HCT116 (cell line): ENCODE data around the gene TPD52L1. TPM values are rescaled to one million over a fixed set of nuclear protein-coding genes. Genes with fewer than 3 reads are reported as not detected.

Experiments
- ATAC-seq: fragments of 200-7000 bp; cut with Tn5 transposase; 2 replicates; pipeline ENCODE4 v1.9.1; 2020; ENCODE audit warnings: mild to moderate bottlenecking, moderate library complexity
- BruUV-seq: library from RNA; stranded (reverse); fragments of 400-500 nt; replicated peaks from 2 replicates; lab custom pipeline; 2021; lab: Mats Ljungman, UMichigan
- CTCF ChIA-PET: fragments of 300-600 bp; sonication (Branson Sonifier 250); formaldehyde crosslinking; loops from one replicate; lab custom pipeline; 2021; ENCODE audit warnings: antibody characterized with exemption; lab: Charles Lee
- POLR2A ChIA-PET: fragments of 300-600, 350-600 bp; sonication (Branson Sonifier 250); formaldehyde crosslinking; loops from one replicate; lab custom pipeline; 2021; ENCODE audit warnings: antibody characterized with exemption; lab: Charles Lee
- RAD21 ChIA-PET, 2 experiments: fragments of 300-600 bp; sonication (Branson Sonifier 250); formaldehyde crosslinking; loops; one replicate each; lab custom pipeline; 2023; ENCODE audit warnings: low total read pairs in 2 of 2; ENCODE audit not compliant: uncharacterized antibody in 2 of 2, unreplicated experiment in 2 of 2, low non-redundant PET in 1 of 2; lab: Charles Lee
- DNase-seq: peaks from one replicate; pipeline ENCODE4 v3.0.0-alpha.2; 2010; ENCODE audit warnings: low read depth, low spot score
- H2AFZ ChIP-seq: fragments of 200-600 bp; shearing (Covaris generic), sonication (generic); 2 replicates; pipeline ENCODE4 v1.6.1; 2017; ENCODE audit warnings: low read depth, mixed run types, mixed read lengths, antibody characterized with exemption, low read length; ENCODE audit not compliant: poor library complexity, severe bottlenecking
- H3K27ac ChIP-seq: 2 replicates; pipeline ENCODE4 v1.5.1; 2012; ENCODE audit warnings: low read depth, low read length
- H3K27me3 ChIP-seq: fragments of 200-600 bp; sonication (generic); 2 replicates; pipeline ENCODE4 v1.6.1; 2016; ENCODE audit warnings: mixed run types, low read length, mixed read lengths; ENCODE audit not compliant: insufficient read depth
- H3K36me3 ChIP-seq, 2 experiments: fragments of 200-500 bp in 1 of 2; fragments of 200-600 bp in 1 of 2; sonication (Bioruptor generic) in 1 of 2; sonication (generic) in 1 of 2; 2 replicates each; pipeline versions ENCODE4 v1.5.1 to v1.6.1; 2014 to 2016; ENCODE audit warnings: low read length in 2 of 2, inconsistent platforms in 1 of 2, mixed read lengths in 1 of 2, mixed run types in 1 of 2; ENCODE audit not compliant: insufficient read depth in 2 of 2, control insufficient read depth in 1 of 2
- H3K4me1 ChIP-seq, 2 experiments: fragments of 200-600 bp in 1 of 2; sonication (generic) in 1 of 2; 2 replicates each; pipeline versions ENCODE4 v1.5.1 to v1.6.1; 2012 to 2017; ENCODE audit warnings: low read length in 2 of 2, inconsistent platforms in 1 of 2, mild to moderate bottlenecking in 1 of 2, mixed read lengths in 1 of 2, mixed run types in 1 of 2, moderate library complexity in 1 of 2; ENCODE audit not compliant: insufficient read depth in 2 of 2, control insufficient read depth in 1 of 2
- H3K4me2 ChIP-seq: fragments of 200-600 bp; sonication (generic); 2 replicates; pipeline ENCODE4 v1.6.1; 2017; ENCODE audit warnings: mixed run types, low read length, mixed read lengths
- H3K4me3 ChIP-seq, 2 experiments: fragments of 200-600 bp in 1 of 2; sonication (generic) in 1 of 2; replicated peaks in 1 of 2; 2 replicates each; pipeline ENCODE4 v1.5.1; 2011 to 2016; ENCODE audit warnings: low read length in 2 of 2, control low read depth in 1 of 2, low read depth in 1 of 2, mild to moderate bottlenecking in 1 of 2, mixed read lengths in 1 of 2, mixed run types in 1 of 2
- H3K79me2 ChIP-seq: fragments of 200-600 bp; sonication (generic); 2 replicates; pipeline ENCODE4 v1.6.1; 2017; ENCODE audit warnings: mild to moderate bottlenecking, mixed run types, low read length, moderate library complexity, mixed read lengths; ENCODE audit not compliant: insufficient read depth
- H3K9ac ChIP-seq: fragments of 200-600 bp; sonication (generic); 2 replicates; pipeline ENCODE4 v1.6.1; 2016; ENCODE audit warnings: low read length, mixed read lengths
- H3K9me2 ChIP-seq: fragments of 200-600 bp; sonication (generic), shearing (Covaris generic); 2 replicates; pipeline ENCODE4 v1.6.1; 2017; ENCODE audit warnings: mixed run types, mild to moderate bottlenecking, moderate library complexity; ENCODE audit not compliant: insufficient read depth
- H3K9me3 ChIP-seq, 2 experiments: fragments of 200-500 bp in 1 of 2; fragments of 200-600 bp in 1 of 2; sonication (Bioruptor generic) in 1 of 2; sonication (generic) in 1 of 2; 2 replicates each; pipeline ENCODE4 v1.6.1; 2014 to 2017; ENCODE audit warnings: low read length in 2 of 2, mixed read lengths in 2 of 2, inconsistent platforms in 1 of 2, low read depth in 1 of 2, mild to moderate bottlenecking in 1 of 2, mixed run types in 1 of 2, moderate library complexity in 1 of 2; ENCODE audit not compliant: control insufficient read depth in 1 of 2, insufficient read depth in 1 of 2
- H4K20me1 ChIP-seq: fragments of 200-600 bp; sonication (generic), shearing (Covaris generic); 2 replicates; pipeline ENCODE4 v1.6.1; 2017; ENCODE audit warnings: mixed run types, mild to moderate bottlenecking, moderate library complexity; ENCODE audit not compliant: insufficient read depth
- CBX3 ChIP-seq: IDR thresholded peaks from 2 replicates; pipeline ENCODE4 v1.6.1; 2012; ENCODE audit warnings: low read depth
- CEBPB ChIP-seq: IDR thresholded peaks from 2 replicates; pipeline ENCODE4 v1.6.1; 2012; ENCODE audit warnings: low read depth
- EGR1 ChIP-seq: IDR thresholded peaks from 2 replicates; pipeline ENCODE4 v1.6.1; 2012; ENCODE audit warnings: low read depth
- ELF1 ChIP-seq: IDR thresholded peaks from 2 replicates; pipeline ENCODE4 v1.6.1; 2012; ENCODE audit warnings: low read depth, borderline replicate concordance
- EZH2phosphoT487 ChIP-seq: fragments of 200-600 bp; IDR thresholded peaks from 2 replicates; pipeline ENCODE4 v1.6.1; 2018; ENCODE audit warnings: antibody characterized with exemption, borderline replicate concordance
- FOSL1 ChIP-seq: IDR thresholded peaks from 2 replicates; pipeline ENCODE4 v1.6.1; 2012; ENCODE audit warnings: low read depth
- POLR2A ChIP-seq: IDR thresholded peaks from 2 replicates; pipeline ENCODE4 v1.7.0; 2011; ENCODE audit warnings: borderline replicate concordance; ENCODE audit not compliant: insufficient read depth, insufficient read length; ENCODE audit errors: extremely low read depth
- POLR2AphosphoS5 ChIP-seq: IDR thresholded peaks from 2 replicates; pipeline ENCODE4 v1.6.1; 2011; ENCODE audit warnings: mild to moderate bottlenecking, low read depth, low read length, moderate library complexity
- RAD21 ChIP-seq: IDR thresholded peaks from 2 replicates; pipeline ENCODE4 v1.6.1; 2012; ENCODE audit warnings: low read depth, mild to moderate bottlenecking
- SIN3A ChIP-seq: IDR thresholded peaks from 2 replicates; pipeline ENCODE4 v1.6.1; 2012; ENCODE audit warnings: low read depth
- SP1 ChIP-seq: IDR thresholded peaks from 2 replicates; pipeline ENCODE4 v1.6.1; 2012; ENCODE audit warnings: low read depth
- SRF ChIP-seq: IDR thresholded peaks from 2 replicates; pipeline ENCODE4 v1.6.1; 2012; ENCODE audit warnings: low read depth
- TCF7L2 ChIP-seq: IDR thresholded peaks from 2 replicates; pipeline ENCODE4 v1.7.0; 2011; ENCODE audit warnings: borderline replicate concordance, inconsistent platforms; ENCODE audit not compliant: insufficient read depth, insufficient read length; ENCODE audit errors: extremely low read depth
- YY1 ChIP-seq: IDR thresholded peaks from 2 replicates; pipeline ENCODE4 v1.6.1; 2011; ENCODE audit warnings: low read length, low read depth, moderate library complexity, mild to moderate bottlenecking; ENCODE audit not compliant: insufficient replicate concordance; ENCODE audit errors: extremely low read depth
- ZFX ChIP-seq: fragments of 450-650 bp; IDR thresholded peaks from 2 replicates; pipeline ENCODE4 v1.6.1; 2017
- ZNF274 ChIP-seq: fragments of 200-500 bp; sonication (Bioruptor generic); IDR thresholded peaks from 2 replicates; pipeline ENCODE4 v1.6.1; 2014; ENCODE audit warnings: mild to moderate bottlenecking, low read depth, low read length, inconsistent platforms
- intact Hi-C: fragments of 100-400 bp; cut with micrococcal nuclease; formaldehyde crosslinking; loops from 2 replicates; pipeline ENCODE4 v1.10.0; 2022
- total RNA-seq: library from RNA; stranded (reverse); gene quantifications from one replicate; pipeline ENCODE4 v1.2.1, GENCODE V29; 2021; ENCODE audit not compliant: unreplicated experiment
- TF ChIP-seq, protein P1 (sequence below): IDR thresholded peaks from 2 replicates; pipeline ENCODE4 v1.6.1; 2012
- TF ChIP-seq, protein P2 (sequence below): IDR thresholded peaks from 2 replicates; pipeline ENCODE4 v1.6.1; 2011; ENCODE audit warnings: mild to moderate bottlenecking, low read length, moderate library complexity; ENCODE audit not compliant: insufficient replicate concordance; ENCODE audit errors: extremely low read depth
- TF ChIP-seq, protein P3 (sequence below), 3 experiments: fragments of 200-600 bp in 1 of 3; sonication (generic) in 1 of 3; IDR thresholded peaks in 2 of 3; conservative IDR thresholded peaks in 1 of 3; 2 replicates each; pipeline ENCODE4 v1.5.1; 2012 to 2017; ENCODE audit warnings: low read depth in 2 of 3, low read length in 2 of 3, antibody characterized with exemption in 1 of 3, borderline replicate concordance in 1 of 3, control low read depth in 1 of 3, mild to moderate bottlenecking in 1 of 3, mixed read lengths in 1 of 3, mixed run types in 1 of 3, moderate library complexity in 1 of 3; ENCODE audit not compliant: insufficient read depth in 1 of 3
- TF ChIP-seq, protein P4 (sequence below): IDR thresholded peaks from 2 replicates; pipeline ENCODE4 v1.6.1; 2012; ENCODE audit warnings: low read depth

TPD52L1 gene
- total RNA-seq, 1 experiment from 2014 or later, result 64.1 TPM

DNA sequence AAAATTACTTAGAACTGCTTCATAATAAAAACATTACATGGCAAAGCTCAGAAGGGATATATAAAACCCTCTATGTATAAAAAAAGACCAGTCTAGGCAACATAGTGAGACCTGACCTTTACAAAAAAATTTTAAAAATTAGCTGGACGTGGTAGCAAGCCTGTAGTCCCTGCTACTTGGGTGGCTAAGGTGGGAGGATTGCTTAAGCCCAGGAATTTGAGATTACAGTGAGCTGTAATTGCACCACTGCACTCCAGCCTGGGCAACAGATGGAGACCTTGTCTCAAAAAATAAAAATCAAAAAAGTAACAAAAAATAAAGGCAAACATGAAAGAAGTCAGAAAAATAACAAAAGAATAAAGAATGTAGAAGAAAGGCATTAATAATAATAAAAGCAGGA lies 21.5 kb upstream of the TPD52L1 start:
- CTCF ChIA-PET, result interaction anchor here (1.5 kb wide), 1 partner anchor 21 kb away, joined by 4 read pairs; the partner anchor contains the start of gene TPD52L1
- no peaks in the 10 kb centered on the region for H4K20me1 ChIP-seq
- RAD21 ChIA-PET, result no interaction called here
- BruUV-seq, result no TSS peak
- H3K36me3 ChIP-seq, result no peaks in the 10 kb centered on the region
- no peak overlapping the region for H3K9ac ChIP-seq
- no peaks in the 10 kb centered on the region for H3K9me2 ChIP-seq
- no peak overlapping the region for H3K4me3 ChIP-seq
- DNase-seq (no peak), ATAC-seq (no peak)
- H3K79me2 ChIP-seq, result no peaks in the 10 kb centered on the region
- intact Hi-C loops, result no loop called here
- POLR2A ChIA-PET, result no interaction called here
- no peak overlapping the region for H3K4me2 ChIP-seq
- H3K9me3 ChIP-seq, result no peaks in the 10 kb centered on the region
- TF ChIP-seq SRF, result no peak
- TF ChIP-seq, protein P1, sequence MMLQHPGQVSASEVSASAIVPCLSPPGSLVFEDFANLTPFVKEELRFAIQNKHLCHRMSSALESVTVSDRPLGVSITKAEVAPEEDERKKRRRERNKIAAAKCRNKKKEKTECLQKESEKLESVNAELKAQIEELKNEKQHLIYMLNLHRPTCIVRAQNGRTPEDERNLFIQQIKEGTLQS, result no peak
- no peak for TF ChIP-seq FOSL1
- no peak for TF ChIP-seq EZH2phosphoT487
- TF ChIP-seq POLR2A, result no peak
- TF ChIP-seq RAD21, result no peak
- no peak for TF ChIP-seq CEBPB
- TF ChIP-seq SP1, result no peak
- TF ChIP-seq, protein P2, sequence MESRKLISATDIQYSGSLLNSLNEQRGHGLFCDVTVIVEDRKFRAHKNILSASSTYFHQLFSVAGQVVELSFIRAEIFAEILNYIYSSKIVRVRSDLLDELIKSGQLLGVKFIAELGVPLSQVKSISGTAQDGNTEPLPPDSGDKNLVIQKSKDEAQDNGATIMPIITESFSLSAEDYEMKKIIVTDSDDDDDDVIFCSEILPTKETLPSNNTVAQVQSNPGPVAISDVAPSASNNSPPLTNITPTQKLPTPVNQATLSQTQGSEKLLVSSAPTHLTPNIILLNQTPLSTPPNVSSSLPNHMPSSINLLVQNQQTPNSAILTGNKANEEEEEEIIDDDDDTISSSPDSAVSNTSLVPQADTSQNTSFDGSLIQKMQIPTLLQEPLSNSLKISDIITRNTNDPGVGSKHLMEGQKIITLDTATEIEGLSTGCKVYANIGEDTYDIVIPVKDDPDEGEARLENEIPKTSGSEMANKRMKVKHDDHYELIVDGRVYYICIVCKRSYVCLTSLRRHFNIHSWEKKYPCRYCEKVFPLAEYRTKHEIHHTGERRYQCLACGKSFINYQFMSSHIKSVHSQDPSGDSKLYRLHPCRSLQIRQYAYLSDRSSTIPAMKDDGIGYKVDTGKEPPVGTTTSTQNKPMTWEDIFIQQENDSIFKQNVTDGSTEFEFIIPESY, result no peak
- no peak for TF ChIP-seq CBX3
- TF ChIP-seq TCF7L2, result no peak
- no peak for TF ChIP-seq EGR1
- no peak for TF ChIP-seq YY1
- no peak for TF ChIP-seq ZNF274
- no peak for TF ChIP-seq ELF1
- TF ChIP-seq, protein P3, sequence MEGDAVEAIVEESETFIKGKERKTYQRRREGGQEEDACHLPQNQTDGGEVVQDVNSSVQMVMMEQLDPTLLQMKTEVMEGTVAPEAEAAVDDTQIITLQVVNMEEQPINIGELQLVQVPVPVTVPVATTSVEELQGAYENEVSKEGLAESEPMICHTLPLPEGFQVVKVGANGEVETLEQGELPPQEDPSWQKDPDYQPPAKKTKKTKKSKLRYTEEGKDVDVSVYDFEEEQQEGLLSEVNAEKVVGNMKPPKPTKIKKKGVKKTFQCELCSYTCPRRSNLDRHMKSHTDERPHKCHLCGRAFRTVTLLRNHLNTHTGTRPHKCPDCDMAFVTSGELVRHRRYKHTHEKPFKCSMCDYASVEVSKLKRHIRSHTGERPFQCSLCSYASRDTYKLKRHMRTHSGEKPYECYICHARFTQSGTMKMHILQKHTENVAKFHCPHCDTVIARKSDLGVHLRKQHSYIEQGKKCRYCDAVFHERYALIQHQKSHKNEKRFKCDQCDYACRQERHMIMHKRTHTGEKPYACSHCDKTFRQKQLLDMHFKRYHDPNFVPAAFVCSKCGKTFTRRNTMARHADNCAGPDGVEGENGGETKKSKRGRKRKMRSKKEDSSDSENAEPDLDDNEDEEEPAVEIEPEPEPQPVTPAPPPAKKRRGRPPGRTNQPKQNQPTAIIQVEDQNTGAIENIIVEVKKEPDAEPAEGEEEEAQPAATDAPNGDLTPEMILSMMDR (IDR thresholded peaks at IDR 0.05 in 2 of 3, conservative IDR thresholded peaks at IDR 0.05 in 1 of 3; ENCODE audit: borderline replicate concordance in 1 of 3, insufficient read depth in 1 of 3, low read depth in 2 of 3, low read length in 2 of 3), result no peak
- TF ChIP-seq ZFX, result no peak
- TF ChIP-seq, protein P4, sequence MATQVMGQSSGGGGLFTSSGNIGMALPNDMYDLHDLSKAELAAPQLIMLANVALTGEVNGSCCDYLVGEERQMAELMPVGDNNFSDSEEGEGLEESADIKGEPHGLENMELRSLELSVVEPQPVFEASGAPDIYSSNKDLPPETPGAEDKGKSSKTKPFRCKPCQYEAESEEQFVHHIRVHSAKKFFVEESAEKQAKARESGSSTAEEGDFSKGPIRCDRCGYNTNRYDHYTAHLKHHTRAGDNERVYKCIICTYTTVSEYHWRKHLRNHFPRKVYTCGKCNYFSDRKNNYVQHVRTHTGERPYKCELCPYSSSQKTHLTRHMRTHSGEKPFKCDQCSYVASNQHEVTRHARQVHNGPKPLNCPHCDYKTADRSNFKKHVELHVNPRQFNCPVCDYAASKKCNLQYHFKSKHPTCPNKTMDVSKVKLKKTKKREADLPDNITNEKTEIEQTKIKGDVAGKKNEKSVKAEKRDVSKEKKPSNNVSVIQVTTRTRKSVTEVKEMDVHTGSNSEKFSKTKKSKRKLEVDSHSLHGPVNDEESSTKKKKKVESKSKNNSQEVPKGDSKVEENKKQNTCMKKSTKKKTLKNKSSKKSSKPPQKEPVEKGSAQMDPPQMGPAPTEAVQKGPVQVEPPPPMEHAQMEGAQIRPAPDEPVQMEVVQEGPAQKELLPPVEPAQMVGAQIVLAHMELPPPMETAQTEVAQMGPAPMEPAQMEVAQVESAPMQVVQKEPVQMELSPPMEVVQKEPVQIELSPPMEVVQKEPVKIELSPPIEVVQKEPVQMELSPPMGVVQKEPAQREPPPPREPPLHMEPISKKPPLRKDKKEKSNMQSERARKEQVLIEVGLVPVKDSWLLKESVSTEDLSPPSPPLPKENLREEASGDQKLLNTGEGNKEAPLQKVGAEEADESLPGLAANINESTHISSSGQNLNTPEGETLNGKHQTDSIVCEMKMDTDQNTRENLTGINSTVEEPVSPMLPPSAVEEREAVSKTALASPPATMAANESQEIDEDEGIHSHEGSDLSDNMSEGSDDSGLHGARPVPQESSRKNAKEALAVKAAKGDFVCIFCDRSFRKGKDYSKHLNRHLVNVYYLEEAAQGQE, result no peak
- TF ChIP-seq POLR2AphosphoS5, result no peak
- TF ChIP-seq SIN3A, result no peak
- H3K27me3 ChIP-seq, result no peaks in the 10 kb centered on the region
- H3K4me1 ChIP-seq, result no peaks in the 10 kb centered on the region
- no peak overlapping the region for H3K27ac ChIP-seq
- no peak overlapping the region for H2AFZ ChIP-seq
